HG02571 (cell line): ENCODE measurements around the gene PCLO.
"Not testable (repeated sequence)": the region's sequence is repeated elsewhere in the genome, so short reads cannot be mapped to it uniquely, and the experiment has no call there.

Source experiments
- ATAC-seq: cut with Tn5 transposase; IDR thresholded peaks from one replicate; pipeline ENCODE4 v1.9.1; 2021; ENCODE audit warnings: mild to moderate bottlenecking, moderate library complexity; ENCODE audit not compliant: unreplicated experiment

PCLO gene

GRCh38 chr7:82745117-82745516 is 417.6 kb downstream of the PCLO start:
- no peak for ATAC-seq

GRCh38 chr7:82742163-82742562 is 420.5 kb downstream of the PCLO start:
- ATAC-seq, result no peak

GRCh38 chr7:82741493-82741892 is 421.2 kb downstream of the PCLO start:
- no peak for ATAC-seq

GRCh38 chr7:82740246-82740848 is 422.3 kb downstream of the PCLO start:
- ATAC-seq, result no peak

- ATAC-seq, result no peak
Observed at GRCh38 chr7:82736633-82737032, 426.1 kb downstream of the PCLO start.

- ATAC-seq, result no peak
Observed at GRCh38 chr7:82732677-82733076, 430.0 kb downstream of the PCLO start.

GRCh38 chr7:82729172-82730030 is 433.3 kb downstream of the PCLO start:
- ATAC-seq, result no peak

- no peak for ATAC-seq
Observed at GRCh38 chr7:82726038-82726800, 436.5 kb downstream of the PCLO start.

GRCh38 chr7:82723411-82723810 is 439.3 kb downstream of the PCLO start:
- no peak for ATAC-seq

GRCh38 chr7:82722946-82723345 is 439.7 kb downstream of the PCLO start:
- no peak for ATAC-seq

- no peak for ATAC-seq
Observed at GRCh38 chr7:82715344-82715743, 447.3 kb downstream of the PCLO start.

- no peak for ATAC-seq
Observed at GRCh38 chr7:82714883-82715282, 447.8 kb downstream of the PCLO start.

- ATAC-seq, result no peak
Observed at GRCh38 chr7:82713506-82713905, 449.2 kb downstream of the PCLO start.

- ATAC-seq, result not testable (repeated sequence)
Observed at GRCh38 chr7:82706344-82706743, 456.3 kb downstream of the PCLO start.

GRCh38 chr7:82705517-82706260 is 457.0 kb downstream of the PCLO start:
- no peak for ATAC-seq

- no peak for ATAC-seq
Observed at GRCh38 chr7:82704121-82704520, 458.6 kb downstream of the PCLO start.
